NOMO-1 treated with DMSO at 0.1 percent for 48 hours (cell line): Measurements from ENCODE around the gene PPP1R1C.
"Not testable (repeated sequence)": the region's sequence is repeated elsewhere in the genome, so short reads cannot be mapped to it uniquely, and the experiment has no call there.

Source experiments
- DNase-seq: peaks from one replicate; lab custom pipeline; 2025; ENCODE audit not compliant: unreplicated experiment; lab: John Stamatoyannopoulos, UW

PPP1R1C gene

GRCh38 chr2:182014284-182014683 lies 28.6 kb downstream of the PPP1R1C start:
- DNase-seq: no peak

GRCh38 chr2:182015334-182016109 lies 29.9 kb downstream of the PPP1R1C start:
- no peak for DNase-seq

GRCh38 chr2:182018218-182018617 lies 32.6 kb downstream of the PPP1R1C start:
- no peak for DNase-seq

GRCh38 chr2:182019731-182020130 lies 34.1 kb downstream of the PPP1R1C start:
- no peak for DNase-seq

GRCh38 chr2:182020286-182021070 lies 34.8 kb downstream of the PPP1R1C start:
- DNase-seq: no peak

GRCh38 chr2:182023235-182023634 lies 37.6 kb downstream of the PPP1R1C start:
- DNase-seq: no peak

- not testable (repeated sequence) for DNase-seq
These were observed 45.2 kb downstream of the PPP1R1C start for GRCh38 chr2:182030875-182031274.

- DNase-seq: no peak
These were observed 46.3 kb downstream of the PPP1R1C start for GRCh38 chr2:182031956-182032355.

- no peak for DNase-seq
These were observed 47.8 kb downstream of the PPP1R1C start for GRCh38 chr2:182033449-182033848.

- DNase-seq: no peak
These were observed 52.9 kb downstream of the PPP1R1C start for GRCh38 chr2:182038576-182038975.

- DNase-seq: no peak
These were observed 57.4 kb downstream of the PPP1R1C start for GRCh38 chr2:182043021-182043420.

- no peak for DNase-seq
These were observed 58.2 kb downstream of the PPP1R1C start for GRCh38 chr2:182043861-182044260.

GRCh38 chr2:182047544-182047943 lies 61.9 kb downstream of the PPP1R1C start:
- no peak for DNase-seq

GRCh38 chr2:182048088-182048487 lies 62.4 kb downstream of the PPP1R1C start:
- no peak for DNase-seq

GRCh38 chr2:182048621-182049020 lies 63.0 kb downstream of the PPP1R1C start:
- no peak for DNase-seq

- no peak for DNase-seq
These were observed 63.9 kb downstream of the PPP1R1C start for GRCh38 chr2:182049372-182050148.

- no peak for DNase-seq
These were observed 64.9 kb downstream of the PPP1R1C start for GRCh38 chr2:182050333-182051135.

- DNase-seq: no peak
These were observed 70.3 kb downstream of the PPP1R1C start for GRCh38 chr2:182055993-182056392.

- DNase-seq: no peak
These were observed 71.3 kb downstream of the PPP1R1C start for GRCh38 chr2:182057002-182057401.

- no peak for DNase-seq
These were observed 72.4 kb downstream of the PPP1R1C start for GRCh38 chr2:182058056-182058455.

- DNase-seq: no peak
These were observed 76.1 kb downstream of the PPP1R1C start for GRCh38 chr2:182061739-182062138.
